Measurements from ENCODE around the gene SUCLG1.
"Not testable (repeated sequence)": the region's sequence is repeated elsewhere in the genome, so short reads cannot be mapped to it uniquely, and the experiment has no call there.

Gene SUCLG1

DNA sequence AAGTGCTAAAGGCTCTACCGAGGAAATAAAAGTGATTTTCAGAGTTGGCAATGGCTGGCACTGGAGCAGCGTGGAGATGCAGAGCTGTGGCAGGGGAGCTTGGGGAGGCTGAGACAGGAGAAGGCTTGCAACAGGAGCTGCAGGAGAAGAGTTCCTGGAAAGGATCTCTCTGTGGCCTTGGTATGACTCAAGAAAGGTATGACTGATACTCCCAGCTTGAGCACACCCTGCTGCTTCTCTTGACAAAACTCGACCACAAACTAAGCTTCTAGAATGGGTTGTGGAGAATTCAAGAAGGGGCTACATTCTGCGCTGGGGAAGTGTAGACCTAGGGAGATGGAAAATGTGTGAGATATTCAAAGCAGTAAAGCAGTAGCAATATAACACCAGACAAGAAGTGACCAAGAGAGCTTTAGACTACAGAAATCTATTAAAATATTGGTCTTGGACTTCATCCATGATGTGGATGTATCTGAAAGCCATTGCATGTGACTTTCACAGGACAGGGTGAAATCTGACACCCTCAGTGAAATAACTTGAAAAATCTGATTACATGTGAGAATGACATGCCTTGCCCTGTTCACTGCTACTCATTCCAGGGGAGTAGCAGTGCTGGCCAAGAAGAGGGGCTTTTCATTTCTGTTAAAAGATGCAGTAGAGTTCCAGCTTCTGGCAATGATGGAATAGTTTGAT lies 41.5 kb downstream of the SUCLG1 start:
- no peak for FAIRE-seq

DNA sequence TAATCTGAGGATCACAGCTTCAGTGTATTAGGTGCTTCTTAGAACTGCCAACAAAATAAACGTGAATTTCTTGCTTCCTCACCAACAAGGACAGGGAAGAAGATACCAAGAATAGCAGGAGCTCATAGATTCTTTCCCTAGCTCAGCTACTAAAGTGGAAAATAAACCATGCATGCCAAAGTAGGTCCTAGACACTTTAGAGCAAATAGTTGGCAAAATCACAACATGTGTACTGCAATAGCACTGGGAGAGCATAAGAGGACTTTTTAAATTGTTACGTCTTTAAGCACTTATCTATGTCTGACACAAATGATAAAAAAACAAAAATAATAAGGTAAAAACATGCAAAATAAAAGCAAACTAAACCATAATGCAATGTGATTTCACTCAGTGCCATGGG lies 49.5 kb downstream of the SUCLG1 start:
- no peak for FAIRE-seq

DNA sequence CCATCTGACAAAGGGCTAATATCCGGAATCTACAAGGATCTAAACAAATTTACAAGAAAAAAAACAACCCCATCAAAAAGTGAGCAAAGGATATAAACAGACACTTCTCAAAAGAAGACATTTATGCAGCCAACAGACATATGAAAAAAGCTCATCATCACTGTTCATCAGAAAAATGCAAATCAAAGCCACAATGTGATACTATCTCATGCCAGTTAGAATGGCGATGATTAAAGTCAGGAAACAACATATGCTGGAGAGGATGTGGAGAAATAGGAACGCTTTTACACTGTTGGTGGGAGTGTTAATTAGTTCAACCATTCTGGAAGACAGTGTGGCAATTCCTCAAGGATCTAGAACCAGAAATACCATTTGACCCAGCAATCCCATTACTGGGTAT lies 57.0 kb downstream of the SUCLG1 start:
- not testable (repeated sequence) for FAIRE-seq

DNA sequence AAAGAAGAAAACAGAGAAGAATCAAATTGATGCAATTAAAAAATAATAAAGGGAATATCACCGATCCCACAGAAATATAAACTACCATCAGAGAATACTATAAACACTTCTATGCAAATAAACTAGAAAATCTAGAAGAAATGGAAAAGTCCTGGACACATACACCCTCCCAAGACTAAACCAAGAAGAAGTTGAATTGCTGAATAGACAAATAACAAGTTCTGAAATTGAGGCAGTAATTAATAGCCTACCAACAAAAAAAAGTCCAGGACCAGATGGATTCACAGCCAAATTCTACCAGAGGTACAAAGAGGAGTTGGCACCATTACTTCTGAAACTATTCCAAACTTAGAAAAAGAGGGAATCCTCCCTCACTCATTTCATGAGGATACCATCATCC lies 59.2 kb downstream of the SUCLG1 start:
- not testable (repeated sequence) for FAIRE-seq

DNA sequence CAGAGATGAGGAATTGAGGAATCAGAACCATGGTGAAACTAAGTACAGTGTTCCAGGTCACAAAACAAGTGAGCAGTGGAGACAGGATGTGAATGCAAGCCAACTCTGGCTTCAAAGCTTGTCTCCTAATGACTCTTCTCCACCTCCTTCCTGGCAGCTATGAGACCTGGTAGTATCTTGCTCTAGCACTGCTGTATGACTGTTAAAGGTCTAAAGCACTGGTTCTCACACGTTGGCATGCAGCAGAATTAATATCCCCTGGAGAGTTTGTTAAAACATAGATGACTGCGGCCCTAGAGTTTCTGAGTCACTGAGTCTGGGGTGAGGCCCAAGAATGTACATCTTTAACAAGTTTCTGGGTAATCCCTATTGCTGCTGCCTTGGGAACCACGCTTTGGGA lies 63.3 kb downstream of the SUCLG1 start:
- no peak for FAIRE-seq

DNA sequence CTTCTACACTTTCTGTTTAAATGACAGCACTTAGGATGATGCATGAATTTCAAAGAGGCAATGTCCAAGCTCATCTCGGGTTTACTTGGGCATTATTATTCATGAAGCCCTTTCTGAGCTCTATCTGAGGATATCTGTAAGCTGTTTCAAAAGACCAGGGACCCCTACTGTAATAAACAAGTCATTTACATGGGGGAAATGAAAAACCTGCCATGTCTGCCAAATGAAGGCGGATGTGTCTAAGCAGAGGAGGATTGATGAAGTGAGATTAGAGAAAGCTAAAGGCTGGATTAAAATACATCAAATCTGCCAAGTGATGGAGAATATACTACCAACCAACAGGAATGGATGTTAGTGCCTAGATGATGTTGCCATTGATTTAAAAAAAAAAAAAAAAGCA lies 64.5 kb downstream of the SUCLG1 start:
- no peak for FAIRE-seq

DNA sequence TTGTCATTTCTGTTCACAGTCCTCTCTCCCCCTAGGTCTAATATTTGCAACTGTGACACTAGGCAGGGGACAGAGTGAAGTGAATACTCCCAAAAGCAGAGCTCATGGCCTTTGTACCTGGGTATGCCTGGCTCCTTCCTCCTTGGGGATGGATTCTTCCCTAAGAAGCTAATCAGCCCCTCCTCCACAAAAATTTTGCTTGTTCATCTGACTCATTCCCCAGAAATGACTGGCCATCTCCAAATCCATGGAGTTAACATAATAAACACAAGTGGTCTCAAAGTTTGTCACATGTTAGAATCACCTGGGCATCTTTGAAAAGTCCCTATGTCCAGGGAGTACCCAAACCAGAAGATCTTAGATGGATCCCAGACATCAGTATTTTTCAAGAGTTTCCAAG lies 65.3 kb downstream of the SUCLG1 start:
- FAIRE-seq, result no peak

DNA sequence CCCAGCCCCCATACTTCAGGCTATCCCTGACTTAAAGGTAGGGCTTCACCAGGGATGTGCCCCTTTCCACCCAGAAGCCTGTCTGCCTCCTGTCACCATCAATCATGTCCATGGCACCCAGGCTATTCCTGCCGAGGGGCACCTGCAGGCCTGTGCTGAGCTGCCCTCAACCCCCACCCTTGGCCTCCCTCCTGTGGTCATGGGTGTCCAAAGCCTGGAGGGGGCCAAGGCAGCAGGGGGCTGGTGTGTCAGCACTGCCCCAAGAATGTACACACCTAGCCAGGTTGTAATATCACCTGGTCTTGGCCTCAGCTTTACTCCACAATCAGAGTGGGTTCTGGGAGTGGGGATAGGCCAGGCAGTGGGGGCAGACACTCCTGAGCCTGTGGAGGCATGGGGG lies 69.3 kb downstream of the SUCLG1 start:
- FAIRE-seq, result no peak

DNA sequence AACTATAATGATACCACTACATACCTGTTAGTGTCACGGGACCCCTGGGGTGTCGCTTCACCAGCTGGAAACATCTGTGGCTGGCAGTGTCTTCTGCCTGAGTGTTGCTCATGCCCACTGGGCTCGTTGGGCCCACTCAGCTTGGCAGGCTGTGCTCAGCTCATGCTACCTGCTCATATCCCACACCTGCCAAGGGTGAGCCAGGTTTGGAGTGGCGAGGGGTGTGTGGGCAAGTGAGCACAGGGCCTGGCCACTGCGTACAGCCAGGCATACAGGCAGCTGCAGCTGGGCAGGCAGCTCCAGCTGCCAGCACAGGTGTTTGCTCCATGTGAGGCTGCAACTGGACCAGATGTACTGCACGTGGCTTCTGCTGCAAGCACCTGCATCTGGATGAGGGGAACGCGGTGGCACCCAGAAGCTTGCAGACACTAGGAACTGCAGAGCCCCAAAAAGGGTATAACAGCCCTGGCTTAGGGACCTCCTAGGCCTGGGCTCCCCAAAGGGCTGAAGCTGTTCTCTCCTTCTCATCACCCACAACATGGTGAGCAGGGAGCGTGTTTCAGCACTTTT lies 70.1 kb downstream of the SUCLG1 start:
- no peak for FAIRE-seq

DNA sequence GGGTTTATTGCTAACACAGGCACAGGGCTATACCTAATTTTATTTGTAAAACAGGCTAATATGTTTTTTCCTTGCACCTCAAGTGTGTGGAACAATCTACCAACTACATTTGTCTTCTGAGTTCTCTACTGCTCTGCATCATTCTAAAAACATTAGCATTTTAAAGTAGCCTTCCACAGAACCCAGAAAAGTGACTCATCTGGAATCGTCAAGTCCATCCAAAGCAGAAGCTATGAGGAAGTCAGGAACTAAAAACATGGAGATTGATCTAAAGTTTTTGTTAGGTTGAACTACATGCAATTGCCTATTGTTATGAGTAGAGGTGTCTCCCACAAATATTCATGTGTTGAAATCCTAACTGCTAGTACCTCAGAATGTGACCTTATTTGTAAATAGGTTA lies 70.9 kb downstream of the SUCLG1 start:
- no peak for FAIRE-seq

DNA sequence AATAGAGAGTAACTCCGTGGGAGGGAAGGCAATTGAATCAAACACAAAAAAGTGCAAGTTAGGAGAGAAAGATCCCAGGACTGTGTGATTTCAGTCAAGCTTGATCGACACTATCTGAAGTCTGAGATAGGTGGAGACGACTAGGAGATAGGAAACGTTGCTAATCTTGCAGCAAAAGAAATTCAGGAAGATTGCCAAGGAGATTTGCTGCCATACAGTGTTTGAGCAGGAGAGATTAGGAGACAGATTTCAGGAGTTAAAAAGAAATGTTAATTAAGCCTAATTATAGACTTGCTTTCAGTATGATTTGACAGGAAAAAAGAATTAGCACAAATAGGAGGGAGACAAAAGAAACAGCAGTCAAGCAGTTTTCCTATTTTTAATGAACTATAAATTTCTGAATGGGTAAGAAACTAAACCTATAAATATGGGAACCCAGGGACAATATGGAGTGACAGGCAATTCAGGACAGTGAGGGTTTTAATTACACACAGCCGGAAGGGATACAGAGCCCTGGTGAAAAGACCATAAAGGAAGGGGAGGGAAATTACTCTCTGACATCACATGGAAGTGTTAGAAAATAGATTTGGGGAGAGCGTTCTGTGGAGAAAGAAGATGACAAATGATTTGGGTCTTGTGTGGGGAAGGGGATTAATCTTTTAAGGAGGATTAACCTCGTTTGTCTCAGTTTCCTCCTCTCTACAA lies 72.6 kb downstream of the SUCLG1 start:
- no peak for FAIRE-seq

DNA sequence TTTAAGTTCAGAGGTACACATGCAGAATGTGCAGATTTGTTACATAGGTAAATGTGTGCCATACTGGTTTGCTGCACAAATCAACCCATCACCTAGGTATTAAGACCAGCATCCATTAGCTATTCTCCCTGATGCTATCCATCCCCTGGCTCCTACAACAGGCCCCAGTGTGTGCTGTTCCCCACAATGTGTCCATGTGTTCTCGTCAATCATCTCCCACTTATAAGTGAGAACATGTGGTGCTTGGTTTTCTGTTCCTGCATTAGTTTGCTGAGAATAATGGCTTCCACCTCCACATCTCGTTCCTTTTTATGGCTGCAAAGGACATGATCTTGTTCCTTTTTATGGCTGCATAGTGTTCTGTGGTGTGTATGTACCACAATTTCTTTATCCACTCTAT lies 75.8 kb downstream of the SUCLG1 start:
- FAIRE-seq, result no peak

DNA sequence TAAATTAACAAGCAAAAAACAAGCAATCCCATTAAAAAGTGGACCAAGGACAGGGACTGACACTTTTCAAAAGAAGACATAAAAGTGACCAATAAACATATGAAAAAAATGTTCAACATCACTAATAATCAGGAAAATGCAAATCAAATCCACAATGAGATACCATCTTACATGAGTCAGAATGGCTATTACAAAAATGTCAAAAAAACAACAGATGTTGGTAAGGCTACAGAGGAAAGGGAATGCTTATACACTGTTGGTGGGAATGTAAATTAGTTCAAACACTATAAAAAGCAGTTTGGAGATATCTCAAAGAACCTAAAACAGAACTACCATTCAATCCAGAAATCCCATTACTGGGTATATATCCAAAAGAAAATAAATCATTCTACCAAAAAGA lies 78.2 kb downstream of the SUCLG1 start:
- no peak for FAIRE-seq

DNA sequence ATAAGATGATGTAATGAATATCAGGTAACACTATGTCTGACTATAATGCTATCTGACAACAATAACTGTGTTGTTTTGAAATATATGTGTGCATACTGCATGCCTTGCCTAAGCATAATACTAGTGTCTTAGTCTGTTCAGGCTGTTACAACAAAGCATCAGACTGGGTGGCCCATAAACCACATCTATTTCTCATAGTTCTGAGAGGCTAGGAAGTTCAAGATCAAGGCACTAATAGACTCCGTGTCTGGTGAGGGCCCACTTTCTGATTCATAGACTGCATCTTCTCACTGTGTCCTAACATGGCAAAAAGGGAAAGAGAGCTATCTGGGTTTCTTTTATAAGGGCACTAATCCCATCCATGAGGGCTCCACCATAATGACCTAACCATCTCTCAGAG lies 80.1 kb downstream of the SUCLG1 start:
- FAIRE-seq, result no peak

DNA sequence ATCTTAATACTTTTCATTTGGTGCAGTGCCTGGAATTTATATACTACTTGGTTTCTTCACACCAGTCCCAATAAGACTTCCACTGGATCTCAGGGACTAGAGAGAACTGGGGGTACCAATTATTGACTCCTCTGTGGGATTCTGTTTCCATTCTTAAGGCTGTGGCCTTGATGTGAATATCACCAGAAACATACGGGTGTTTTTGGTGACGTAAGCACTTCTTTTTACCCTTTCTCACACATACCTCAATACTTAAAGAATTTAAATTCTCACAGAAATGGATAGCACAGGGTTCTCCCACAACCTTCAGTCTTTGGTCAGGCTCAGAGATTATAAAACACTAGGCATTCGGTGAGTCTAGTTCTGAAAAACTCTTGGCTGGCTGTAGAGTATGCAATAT lies 84.1 kb downstream of the SUCLG1 start:
- FAIRE-seq, result no peak

DNA sequence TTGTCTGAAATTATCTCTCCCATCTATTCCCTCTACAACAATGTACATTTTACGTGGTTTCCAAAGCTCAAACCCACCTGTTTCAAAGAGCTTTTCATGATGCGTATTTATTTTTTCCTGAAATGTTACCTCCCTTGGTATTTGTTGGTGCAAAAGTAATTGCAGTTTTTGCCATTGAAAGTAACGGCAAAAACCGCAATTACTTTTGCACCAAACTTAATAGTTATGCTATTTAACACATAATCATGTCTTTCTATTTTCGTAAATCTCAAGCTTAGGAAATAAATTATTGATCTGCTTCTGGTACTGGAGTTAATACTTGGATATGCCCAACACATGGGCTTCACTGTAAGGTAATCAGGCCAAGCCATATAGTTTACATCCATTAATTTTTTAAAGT lies 85.2 kb downstream of the SUCLG1 start:
- FAIRE-seq, result no peak

Measured in G401.6 (cell line).